Neutrophil (primary cell): ENCODE measurements around the gene FAHD1.

Source experiments
- H3K27ac ChIP-seq: fragments of 200-600 bp; sonication (generic); 2 replicates; pipeline ENCODE4 v1.5.1; 2016; ENCODE audit warnings: mild to moderate bottlenecking, moderate library complexity
- H3K27me3 ChIP-seq: fragments of 200-600 bp; sonication (generic); 2 replicates; pipeline ENCODE4 v1.6.0; 2016; ENCODE audit warnings: mild to moderate bottlenecking
- H3K36me3 ChIP-seq: fragments of 200-600 bp; sonication (generic); 2 replicates; pipeline ENCODE4 v1.5.1; 2017
- H3K4me1 ChIP-seq, 2 experiments: fragments of 200-600 bp in 1 of 2; sonication (generic) in 1 of 2; 1 replicate in 1 of 2; 2 replicates in 1 of 2; pipeline versions ENCODE4 v1.5.1 to v1.6.1; 2013 to 2016; ENCODE audit warnings: low read depth in 1 of 2, low read length in 1 of 2, mild to moderate bottlenecking in 1 of 2, moderate library complexity in 1 of 2; ENCODE audit not compliant: control insufficient read depth in 1 of 2, insufficient read depth in 1 of 2
- H3K4me3 ChIP-seq, 2 experiments: fragments of 200-600 bp in 1 of 2; sonication (generic) in 1 of 2; 1 replicate in 1 of 2; 2 replicates in 1 of 2; pipeline ENCODE4 v1.5.1; 2013 to 2016; ENCODE audit warnings: low read depth in 1 of 2, low read length in 1 of 2, mild to moderate bottlenecking in 1 of 2, moderate library complexity in 1 of 2
- H3K9me3 ChIP-seq: fragments of 200-600 bp; sonication (generic); 2 replicates; pipeline ENCODE4 v1.5.1; 2016
- CTCF ChIP-seq: fragments of 200-600 bp; sonication (generic); IDR thresholded peaks from 2 replicates; pipeline ENCODE4 v1.5.1; 2016; ENCODE audit warnings: antibody characterized with exemption

FAHD1 gene

GRCh38 chr16:1861730-1862129 lies 34.7 kb downstream of the FAHD1 start:
- Histone ChIP-seq H3K9me3 (no peaks in the 10 kb centered on the region), H3K36me3 (no peaks in the 10 kb centered on the region), H3K27me3 (peaks cover 92% of the 10 kb centered on the region), H3K4me3 (no peak overlapping the region), H3K4me1 (no peaks in the 10 kb centered on the region), H3K27ac (no peak overlapping the region)
- TF ChIP-seq CTCF = no peak

- no peaks in the 10 kb centered on the region for H3K4me1 ChIP-seq
- H3K27me3 ChIP-seq = peaks cover 92% of the 10 kb centered on the region
- no peak for TF ChIP-seq CTCF
- H3K9me3 ChIP-seq = no peaks in the 10 kb centered on the region
- no peaks in the 10 kb centered on the region for H3K36me3 ChIP-seq
- H3K4me3 ChIP-seq = no peak overlapping the region
- no peak overlapping the region for H3K27ac ChIP-seq
Observed at GRCh38 chr16:1862394-1862793, 35.4 kb downstream of the FAHD1 start.

GRCh38 chr16:1863681-1864460 lies 36.9 kb downstream of the FAHD1 start:
- H3K27ac ChIP-seq = no peak overlapping the region
- peak; percentile 21 for TF ChIP-seq CTCF

GRCh38 chr16:1865902-1866690 lies 39.1 kb downstream of the FAHD1 start:
- H3K9me3 ChIP-seq = no peaks in the 10 kb centered on the region
- peaks cover 74% of the 10 kb centered on the region for H3K27me3 ChIP-seq
- no peaks in the 10 kb centered on the region for H3K4me1 ChIP-seq
- H3K4me3 ChIP-seq = no peak overlapping the region
- no peak for TF ChIP-seq CTCF
- H3K27ac ChIP-seq = no peak overlapping the region
- H3K36me3 ChIP-seq = no peaks in the 10 kb centered on the region

More at GRCh38 chr16:1863681-1864460, 36.9 kb downstream of the FAHD1 start:
- H3K36me3 ChIP-seq = no peaks in the 10 kb centered on the region
- peaks cover 86% of the 10 kb centered on the region for H3K27me3 ChIP-seq
- no peaks in the 10 kb centered on the region for H3K4me1 ChIP-seq
- H3K4me3 ChIP-seq = no peak overlapping the region
- H3K9me3 ChIP-seq = no peaks in the 10 kb centered on the region

GRCh38 chr16:1870365-1871082 lies 43.5 kb downstream of the FAHD1 start:
- no peak overlapping the region for H3K4me3 ChIP-seq
- no peaks in the 10 kb centered on the region for H3K36me3 ChIP-seq
- TF ChIP-seq CTCF = no peak
- peaks cover 80% of the 10 kb centered on the region for H3K27me3 ChIP-seq
- H3K27ac ChIP-seq = no peak overlapping the region
- peaks cover 4% of the 10 kb centered on the region for H3K9me3 ChIP-seq
- peaks cover 0 to 5% of the 10 kb centered on the region in 2 experiments for H3K4me1 ChIP-seq
